Measurements from ENCODE around the gene KCND2.

GRCh38 chr7:120539321-120539720 is 266.3 kb downstream of the KCND2 start:
- TF ChIP-seq SUZ12 (IDR thresholded peaks at IDR 0.05; ENCODE audit: extremely low read depth, insufficient read depth, insufficient read length) (no peak), YY1 (IDR thresholded peaks at IDR 0.05; ENCODE audit: insufficient read depth, insufficient read length) (no peak)

Measured in NT2/D1 (cell line).